HG03064 (cell line): ENCODE results near the gene INPP5B.
A peak's percentile ranks its signal among the peaks of the same experiment; 100 is the strongest.
"Not testable (repeated sequence)": the region's sequence is repeated elsewhere in the genome, so short reads cannot be mapped to it uniquely, and the experiment has no call there.

Experiments used
- ATAC-seq: cut with Tn5 transposase; IDR thresholded peaks from one replicate; pipeline ENCODE4 v1.9.1; 2021; ENCODE audit warnings: low read depth; ENCODE audit not compliant: unreplicated experiment

INPP5B gene

DNA sequence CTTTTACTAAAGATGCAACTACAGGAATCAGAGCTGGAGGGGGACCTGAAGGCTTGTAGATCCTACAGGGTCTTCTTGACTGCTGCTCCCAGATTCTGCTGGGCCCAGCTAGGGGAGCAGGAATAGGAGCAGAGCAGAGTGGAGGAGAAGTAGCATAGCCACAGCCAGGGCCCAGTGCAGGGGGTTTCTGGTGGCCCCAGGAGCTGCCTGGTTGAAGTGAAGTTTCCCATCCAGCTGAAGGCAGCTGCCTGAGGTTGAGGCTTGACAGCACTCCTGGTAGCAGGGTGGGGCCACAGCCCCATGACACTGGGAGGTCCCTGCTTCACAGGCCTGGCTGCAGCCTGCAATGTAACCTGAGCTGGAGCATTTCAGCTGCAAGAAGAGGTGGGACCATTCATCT lies 2.0 kb upstream of the INPP5B start:
- ATAC-seq, result no peak

DNA sequence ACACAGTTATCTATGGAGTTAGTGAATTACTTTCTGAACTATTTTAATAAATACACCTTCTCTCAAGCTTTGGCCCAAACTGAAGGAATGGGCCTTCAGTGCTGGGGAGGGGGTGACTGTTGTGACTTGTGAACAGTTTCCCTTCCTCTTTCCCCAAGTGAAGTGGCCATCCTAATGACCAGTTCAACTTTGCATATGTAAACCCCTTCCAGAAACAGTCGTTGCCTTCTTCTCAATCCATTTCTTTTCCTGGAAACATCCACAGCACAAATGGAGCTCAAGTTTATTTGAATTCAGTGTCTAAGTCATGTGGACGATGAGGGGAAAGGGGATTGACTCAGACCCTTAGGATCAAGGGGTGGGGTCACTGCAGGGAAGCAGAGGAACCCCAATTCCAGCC lies 1.3 kb upstream of the INPP5B start:
- ATAC-seq, result no peak

- no peak for ATAC-seq
Measured at GRCh38 chr1:37947364-37947763, 511 bp upstream of the INPP5B start.

- no peak for ATAC-seq
Measured at GRCh38 chr1:37945743-37946702, 830 bp downstream of the INPP5B start.

GRCh38 chr1:37945251-37945650 lies 1.6 kb downstream of the INPP5B start:
- ATAC-seq, result no peak

- ATAC-seq, result no peak
Measured at GRCh38 chr1:37944816-37945215, 2.0 kb downstream of the INPP5B start.

DNA sequence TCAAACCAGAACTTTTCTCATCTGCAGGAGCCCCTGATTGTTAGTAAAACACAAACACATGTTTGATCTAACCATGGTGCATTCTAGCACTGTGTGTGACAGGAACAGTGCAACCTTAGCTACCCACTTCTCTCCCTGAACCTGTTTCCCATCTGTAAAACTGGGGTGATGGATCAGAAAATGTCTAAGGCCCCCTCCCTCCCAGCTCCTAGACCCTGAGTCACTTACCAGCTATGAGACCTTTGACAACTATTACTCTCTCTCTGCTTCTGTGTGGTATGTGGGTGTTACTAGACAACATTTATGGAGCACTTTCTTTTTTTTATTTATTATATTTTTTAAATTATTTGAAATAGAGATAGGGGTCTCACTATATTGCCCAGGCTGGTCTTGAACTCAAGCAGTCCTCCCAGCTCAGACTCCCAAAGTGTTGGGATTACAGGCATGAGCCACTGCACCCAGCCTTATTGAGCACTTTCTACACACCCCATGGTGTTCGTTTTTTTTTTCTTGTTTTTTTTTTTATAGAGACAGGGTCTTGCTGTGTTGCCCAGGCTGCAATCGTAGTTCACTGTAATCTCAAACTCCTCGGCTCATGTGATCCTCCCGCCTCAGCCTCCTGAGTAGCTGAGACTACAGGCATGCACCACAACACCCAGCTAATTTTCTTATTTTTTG lies 2.6 kb downstream of the INPP5B start:
- no peak for ATAC-seq

GRCh38 chr1:37940299-37940947 lies 6.4 kb downstream of the INPP5B start:
- no peak for ATAC-seq

DNA sequence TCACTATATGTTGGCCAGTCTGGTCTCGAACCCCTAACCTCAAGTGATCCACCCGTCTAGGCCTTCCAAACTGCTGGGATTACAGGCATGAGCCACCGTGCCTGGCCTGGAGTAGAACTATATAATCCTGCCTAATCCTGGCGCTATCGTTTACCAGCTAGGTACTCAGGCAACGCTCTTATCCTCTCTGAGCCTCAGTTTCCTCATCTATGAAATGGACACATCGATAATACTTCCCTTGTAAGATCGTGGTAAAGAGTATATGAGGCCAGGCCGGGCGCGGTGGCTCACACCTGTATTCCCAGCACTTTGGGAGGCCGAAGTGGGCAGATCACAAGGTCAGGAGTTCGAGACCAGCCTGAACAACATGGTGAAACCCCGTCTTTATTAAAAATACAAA lies 10.1 kb downstream of the INPP5B start:
- ATAC-seq, result not testable (repeated sequence)

DNA sequence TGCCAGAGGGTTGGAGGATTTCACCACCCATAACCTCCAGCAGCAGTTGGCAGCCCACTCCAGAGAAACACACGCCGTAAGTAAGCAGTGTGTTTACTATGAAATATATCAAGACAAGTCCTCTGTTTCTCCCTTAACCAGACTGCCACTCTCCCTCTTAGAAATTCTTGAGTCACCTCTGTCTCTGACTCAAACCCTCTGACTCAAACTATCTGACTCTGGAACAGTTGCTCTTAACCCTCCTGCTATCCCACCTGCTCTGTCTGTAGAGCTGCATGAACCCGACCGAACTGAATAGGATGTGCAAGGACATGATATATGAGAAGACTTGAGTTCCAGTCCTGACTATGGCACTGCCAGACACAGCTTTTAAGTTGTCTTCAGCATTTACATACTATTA lies 14.1 kb downstream of the INPP5B start:
- ATAC-seq, result no peak

GRCh38 chr1:37931361-37932158 lies 15.3 kb downstream of the INPP5B start:
- peak; percentile 73 for ATAC-seq

DNA sequence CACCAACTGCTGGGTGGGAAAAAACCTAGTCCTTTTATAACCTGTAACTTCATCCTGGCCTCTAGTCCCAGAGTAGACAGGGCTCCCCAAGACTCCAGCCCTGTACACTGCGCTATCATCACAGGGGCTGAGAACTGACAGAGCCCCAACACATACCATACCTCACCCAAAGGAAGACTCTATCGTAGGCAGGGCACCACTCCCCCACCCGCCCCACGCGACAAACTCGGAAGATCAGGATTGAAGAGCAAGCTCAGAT lies 15.8 kb downstream of the INPP5B start:
- ATAC-seq, result no peak

DNA sequence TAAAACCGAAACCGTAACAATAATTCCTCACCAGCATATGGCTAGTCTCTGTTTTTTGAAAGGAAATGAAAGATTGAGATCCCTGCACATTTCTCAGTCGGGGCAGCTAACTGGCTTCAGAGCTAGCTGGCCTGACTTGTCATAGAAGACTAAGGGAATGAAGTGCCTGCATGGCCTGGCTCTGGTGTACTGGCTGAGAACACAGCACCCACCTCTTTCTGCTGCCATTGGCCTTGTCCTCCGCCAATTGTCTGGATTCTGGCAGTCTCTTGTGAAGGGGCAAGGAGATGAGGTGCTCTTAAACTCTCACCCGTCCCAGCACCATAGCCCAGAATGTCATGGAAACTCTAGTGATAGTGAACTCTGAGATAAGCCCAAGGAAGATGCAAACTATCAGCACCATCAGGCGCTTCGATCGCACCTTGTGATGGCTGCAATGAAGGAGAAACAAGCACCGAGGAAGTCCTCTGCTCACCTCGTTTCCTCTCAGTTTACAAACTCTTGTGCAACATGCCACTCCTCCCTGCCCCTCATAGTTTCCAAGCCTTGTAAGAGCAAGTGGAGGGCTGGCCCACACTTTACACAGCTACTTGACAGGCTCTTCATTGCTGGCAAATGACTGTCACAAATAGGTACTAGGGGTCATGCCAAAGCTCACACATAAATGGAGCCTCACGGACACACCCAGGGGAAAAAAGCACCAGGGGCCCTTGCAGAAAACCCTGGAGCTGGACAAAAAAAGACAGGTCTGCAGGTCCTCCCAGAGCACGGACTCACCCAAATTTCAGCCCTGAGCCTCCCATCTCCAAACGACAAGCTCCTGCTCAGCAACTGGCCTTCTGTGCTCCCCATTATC lies 16.4 kb downstream of the INPP5B start:
- no peak for ATAC-seq

- no peak for ATAC-seq
Measured at GRCh38 chr1:37926038-37926924, 20.6 kb downstream of the INPP5B start.

GRCh38 chr1:37925316-37925715 lies 21.5 kb downstream of the INPP5B start:
- ATAC-seq, result no peak

- ATAC-seq, result no peak
Measured at GRCh38 chr1:37923551-37923889, 23.3 kb downstream of the INPP5B start.

DNA sequence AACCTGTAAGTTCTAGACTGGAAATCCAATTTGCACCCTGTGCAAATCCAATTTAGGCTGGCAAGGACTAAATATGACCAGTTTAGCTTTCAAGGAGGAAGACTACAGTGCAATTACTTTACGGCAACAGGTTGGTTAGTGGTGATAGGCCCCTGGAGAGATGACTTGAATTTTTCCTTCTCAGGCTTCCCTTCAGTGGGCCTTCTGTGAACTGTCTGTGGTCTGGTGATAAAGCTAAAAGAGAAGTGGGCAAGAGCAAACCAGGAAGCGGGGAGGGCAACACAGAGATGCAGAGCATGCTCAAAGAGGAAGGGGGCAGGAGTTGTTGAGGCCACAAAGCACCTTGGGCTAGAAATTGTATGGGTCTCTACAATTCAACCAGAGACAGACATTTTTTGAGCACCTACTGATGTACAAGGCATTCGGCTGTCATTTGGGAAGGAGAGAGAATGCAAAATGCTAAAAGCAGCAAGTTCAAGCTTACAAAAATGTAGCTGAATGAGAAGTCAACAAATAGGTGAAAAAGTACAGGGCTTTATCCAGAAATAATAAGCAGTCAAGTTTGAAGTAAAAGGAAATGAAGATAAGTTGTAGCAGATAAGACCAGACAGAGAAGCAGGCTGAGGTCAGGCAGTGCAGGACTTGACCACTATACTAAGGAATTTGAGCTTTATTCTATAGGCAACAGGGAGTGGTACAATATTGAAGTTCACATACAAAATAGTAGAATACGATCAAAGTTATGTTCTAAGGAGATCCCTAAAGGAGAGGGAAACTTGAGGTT lies 23.9 kb downstream of the INPP5B start:
- ATAC-seq, result peak; percentile 56

DNA sequence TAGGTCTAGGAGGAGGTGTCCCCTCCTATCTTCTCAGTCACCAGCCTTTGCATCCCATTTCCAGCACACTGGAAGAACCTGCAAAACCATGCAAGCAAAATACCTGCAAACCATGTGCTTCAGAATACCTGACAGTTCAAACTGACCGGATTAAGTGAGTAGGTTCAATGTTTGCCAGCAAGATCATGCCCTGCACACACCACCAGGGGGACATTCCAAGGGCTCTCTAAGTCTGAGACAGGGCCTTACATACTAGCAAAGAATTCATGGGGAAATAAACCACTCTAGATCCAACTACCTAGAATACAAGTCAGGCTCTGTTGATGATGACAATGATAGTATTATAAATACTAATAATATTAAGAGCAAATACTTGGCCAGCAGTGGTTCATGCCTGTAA lies 27.6 kb downstream of the INPP5B start:
- ATAC-seq, result no peak
